ENCODE measurements around the gene SNX27.
"Not testable (repeated sequence)": the region's sequence is repeated elsewhere in the genome, so short reads cannot be mapped to it uniquely, and the experiment has no call there.

Gene SNX27

DNA sequence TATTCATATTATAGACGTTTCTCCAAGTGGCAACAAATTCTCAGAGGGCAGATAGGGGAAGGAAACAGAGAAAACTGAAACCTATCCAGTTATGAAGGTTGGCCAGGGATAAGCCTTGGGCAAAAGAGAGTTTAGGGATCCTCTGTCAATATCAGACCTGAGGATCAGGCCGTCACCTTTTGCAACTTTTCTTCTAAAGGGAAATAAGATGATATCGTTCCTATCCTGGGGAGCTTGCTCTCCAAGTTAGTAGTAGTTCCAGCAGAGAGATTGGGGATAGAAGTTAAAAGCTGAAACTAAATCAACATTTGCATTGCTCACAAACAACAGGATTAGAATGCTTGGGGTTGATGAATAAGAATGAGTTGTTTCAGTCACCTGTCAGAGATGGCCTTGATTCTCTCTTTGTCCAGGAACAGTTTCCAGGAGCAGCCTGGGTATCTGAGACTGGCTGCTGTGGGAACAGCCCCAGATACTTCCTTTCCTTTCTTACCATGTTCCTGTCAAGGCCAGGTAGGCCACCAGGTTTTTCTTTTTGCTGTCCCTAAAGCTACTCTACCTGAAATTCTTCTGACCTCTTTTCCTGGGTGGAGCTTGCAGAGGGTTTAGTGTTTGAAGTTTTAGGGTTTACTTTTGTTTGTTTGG is 112.0 kb downstream of the SNX27 start:
- DNase-seq = no peak

GRCh38 chr1:151728151-151729054 is 116.6 kb downstream of the SNX27 start:
- peak in 9 of 14 donors; percentile 10 to 82 (median 30) for DNase-seq

DNA sequence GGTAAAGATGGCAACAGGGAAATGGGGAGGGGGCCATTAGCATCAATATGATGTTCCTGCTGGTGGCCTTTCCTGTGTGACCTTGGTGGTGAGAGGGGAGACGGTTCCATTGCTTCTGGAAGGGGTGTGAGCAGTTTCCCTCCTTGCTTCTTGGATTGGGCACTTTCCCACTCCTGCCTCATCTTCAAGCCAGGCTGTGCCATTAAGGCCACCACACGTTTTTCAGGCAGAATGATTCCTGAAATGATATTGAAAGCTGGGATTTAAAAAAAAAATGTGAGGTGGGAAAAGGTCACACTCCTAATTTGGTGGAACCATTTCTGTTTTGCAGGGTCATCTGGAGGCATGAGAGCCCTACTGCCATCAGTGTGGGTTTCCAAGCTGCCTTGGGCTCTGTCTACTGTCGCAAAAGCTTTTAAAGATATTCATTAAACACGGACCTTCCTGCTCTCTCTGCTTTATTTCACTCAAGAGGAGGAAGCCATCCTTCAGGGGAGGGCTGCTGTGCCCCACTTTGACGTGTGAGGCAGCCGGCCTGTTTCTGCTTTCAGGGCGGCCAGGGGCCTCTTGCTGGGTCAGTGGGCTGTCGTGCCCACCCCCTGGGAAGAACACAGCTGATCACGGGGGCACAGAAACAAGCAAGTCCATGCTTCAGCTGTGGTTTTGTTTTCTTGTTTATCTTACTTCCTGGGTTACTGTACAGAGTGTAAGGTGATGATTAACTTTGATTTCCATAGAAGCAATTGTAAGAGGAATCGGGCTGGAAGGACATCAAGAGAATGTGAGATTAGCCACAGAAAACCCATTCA is 117.5 kb downstream of the SNX27 start:
- DNase-seq = peak in 1 of 14 donors; percentile 5

DNA sequence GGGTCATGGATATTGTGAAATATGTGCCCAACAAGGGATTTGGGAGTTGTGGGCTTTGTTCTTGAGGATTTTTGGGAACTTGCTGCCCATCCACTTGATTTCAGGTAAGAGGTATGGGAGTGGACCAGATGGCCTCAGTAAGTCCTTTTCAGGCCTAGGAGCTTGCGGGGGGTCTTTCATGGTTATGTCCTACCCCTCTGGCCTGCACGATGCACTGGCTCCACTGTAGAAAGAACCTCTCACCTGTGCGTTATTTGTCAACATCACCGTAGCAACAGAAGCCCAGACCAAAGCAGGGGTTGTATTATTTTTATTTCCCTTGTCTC is 118.1 kb downstream of the SNX27 start:
- DNase-seq = no peak

GRCh38 chr1:151733126-151733525 is 121.3 kb downstream of the SNX27 start:
- no peak for DNase-seq

- DNase-seq = not testable (repeated sequence)
Observed at GRCh38 chr1:151733995-151734394, 122.1 kb downstream of the SNX27 start.

DNA sequence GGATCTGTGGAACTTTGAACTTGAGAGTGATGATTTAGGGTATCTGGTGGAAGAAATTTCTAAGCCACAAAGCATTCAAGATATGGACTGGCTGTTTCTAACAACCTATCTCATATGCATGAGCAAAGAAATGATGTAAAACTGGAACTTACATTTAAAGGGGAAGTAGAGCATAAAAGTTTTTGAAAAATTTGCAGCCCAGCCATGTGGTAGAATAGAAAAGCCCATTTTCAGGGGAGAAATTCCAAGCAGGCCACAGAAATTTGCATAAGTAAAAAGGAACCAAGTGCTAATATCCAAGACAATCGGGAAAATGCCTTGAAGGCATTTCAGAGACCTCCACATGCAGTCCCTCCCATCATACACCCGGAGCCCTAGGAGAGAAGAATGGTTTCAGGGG is 125.2 kb downstream of the SNX27 start:
- no peak for DNase-seq

- no peak for DNase-seq
Observed at GRCh38 chr1:151737479-151737878, 125.6 kb downstream of the SNX27 start.

GRCh38 chr1:151739590-151740355 is 127.9 kb downstream of the SNX27 start:
- no peak for DNase-seq

DNA sequence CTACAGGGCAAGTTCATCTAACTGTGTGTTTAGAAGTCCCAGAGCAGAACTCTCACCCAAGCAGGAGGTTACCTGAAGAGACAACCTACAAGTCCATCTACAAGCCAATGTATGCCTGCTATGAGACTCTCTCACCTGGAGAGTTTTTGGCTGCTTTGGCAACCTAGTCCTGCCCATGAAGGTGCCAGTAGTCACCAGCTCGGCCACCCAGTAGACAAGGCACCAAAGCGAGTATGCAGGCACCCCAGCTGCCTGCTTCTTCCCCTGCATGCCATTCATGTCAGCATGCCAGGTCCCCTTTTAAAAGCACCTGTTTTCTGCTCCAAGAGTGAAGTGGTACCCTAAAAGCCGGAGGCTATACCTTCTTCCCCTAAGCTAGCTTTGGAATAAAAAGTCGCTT is 129.7 kb downstream of the SNX27 start:
- DNase-seq = no peak
